GM12878 (cell line): ENCODE data around the gene OLFM2. TPM values are rescaled to one million over a fixed set of nuclear protein-coding genes. Genes with fewer than 3 reads are reported as not detected.

ENCODE experiments used
- ATAC-seq: fragments of 200-7000 bp; cut with Tn5 transposase; 3 replicates; pipeline ENCODE4 v1.9.1; 2020; ENCODE audit warnings: mild to moderate bottlenecking, moderate library complexity
- BruUV-seq: library from RNA; stranded (reverse); fragments of 400-500 nt; replicated peaks from 2 replicates; lab custom pipeline; 2021; lab: Mats Ljungman, UMichigan
- CTCF ChIA-PET: fragments of 300-600 bp; sonication (Branson Sonifier 250); formaldehyde crosslinking; extraction: SDS; loops from one replicate; lab custom pipeline; 2021; ENCODE audit warnings: inconsistent platforms; lab: Yijun Ruan, JAX
- POLR2A ChIA-PET: fragments of 350-600 bp; formaldehyde crosslinking; extraction: SDS; loops from one replicate; lab custom pipeline; 2021; ENCODE audit warnings: inconsistent platforms; lab: Charles Lee
- RAD21 ChIA-PET: fragments of 300-600 bp; sonication (Branson Sonifier 250); formaldehyde crosslinking; loops from one replicate; lab custom pipeline; 2023; ENCODE audit warnings: antibody characterized with exemption; ENCODE audit not compliant: unreplicated experiment; lab: Charles Lee
- SMC1A ChIA-PET: fragments of 300-600 bp; sonication (Branson Sonifier 250); formaldehyde crosslinking; loops from one replicate; lab custom pipeline; 2023; ENCODE audit not compliant: unreplicated experiment, uncharacterized antibody; lab: Charles Lee
- DNase-seq: peaks from one replicate; pipeline ENCODE4 v3.0.0-alpha.2; 2011; ENCODE audit warnings: low read depth, low spot score
- FAIRE-seq: peaks from 3 replicates; lab custom pipeline; 2011; peaks lifted over from hg19 to GRCh38; lab: Jason Lieb, UNC
- H2AFZ ChIP-seq: 2 replicates; pipeline ENCODE4 v1.6.0; 2011; ENCODE audit warnings: low read depth, low read length, control low read depth; ENCODE audit not compliant: control insufficient read depth
- H3K27ac ChIP-seq: 2 replicates; pipeline ENCODE4 v1.5.1; 2011; ENCODE audit warnings: control low read depth; ENCODE audit not compliant: control insufficient read depth, insufficient read depth
- H3K27me3 ChIP-seq, 2 experiments: replicated peaks in 1 of 2; 2 replicates each; pipeline versions ENCODE4 v1.6.0 to v1.6.1; 2011; ENCODE audit warnings: low read length in 1 of 2; ENCODE audit not compliant: control insufficient read depth in 2 of 2, insufficient read depth in 2 of 2
- H3K36me3 ChIP-seq, 2 experiments: 2 replicates each; pipeline ENCODE4 v1.5.1; 2011; ENCODE audit warnings: low read length in 1 of 2; ENCODE audit not compliant: control insufficient read depth in 2 of 2, insufficient read depth in 2 of 2
- H3K4me1 ChIP-seq: 2 replicates; pipeline ENCODE4 v1.6.1; 2011; ENCODE audit warnings: mild to moderate bottlenecking, low read length, moderate library complexity, mixed read lengths; ENCODE audit not compliant: control insufficient read depth, insufficient read depth
- H3K4me2 ChIP-seq: 2 replicates; pipeline ENCODE4 v1.6.0; 2011; ENCODE audit warnings: control low read depth; ENCODE audit not compliant: control insufficient read depth, insufficient read depth
- H3K4me3 ChIP-seq: fragments of 200-600 bp; sonication (generic); 2 replicates; pipeline ENCODE4 v1.5.1; 2016
- H3K79me2 ChIP-seq: 2 replicates; pipeline ENCODE4 v1.6.0; 2011; ENCODE audit warnings: low read length; ENCODE audit not compliant: control insufficient read depth, insufficient read depth
- H3K9ac ChIP-seq: 2 replicates; pipeline ENCODE4 v1.8.0; 2011; ENCODE audit warnings: low read length, control low read depth, mixed read lengths; ENCODE audit not compliant: control insufficient read depth, insufficient read depth
- H3K9me3 ChIP-seq: replicated peaks from 3 replicates; pipeline ENCODE4 v1.5.1; 2011; ENCODE audit warnings: mild to moderate bottlenecking, low read length; ENCODE audit not compliant: control insufficient read depth, insufficient read depth
- H4K20me1 ChIP-seq: 2 replicates; pipeline ENCODE4 v1.6.0; 2011; ENCODE audit not compliant: control insufficient read depth, insufficient read depth
- E2F4 ChIP-seq: IDR thresholded peaks from 2 replicates; pipeline ENCODE4 v1.6.1; 2012; ENCODE audit warnings: low read depth, low read length, improper control_type of control experiment
- NKRF ChIP-seq: fragments of 450-650 bp; conservative IDR thresholded peaks from 2 replicates; pipeline ENCODE4 v1.6.1; 2017; ENCODE audit warnings: mild to moderate bottlenecking, moderate library complexity
- TCF3 ChIP-seq: IDR thresholded peaks from 2 replicates; pipeline ENCODE4 v1.6.1; 2012; ENCODE audit warnings: low read depth, mild to moderate bottlenecking, low read length, borderline replicate concordance; ENCODE audit not compliant: insufficient read depth
- USF1 ChIP-seq: IDR thresholded peaks from 2 replicates; pipeline ENCODE4 v1.6.1; 2011; ENCODE audit warnings: borderline replicate concordance, low read depth, mild to moderate bottlenecking, moderate library complexity, mixed read lengths, low read length; ENCODE audit not compliant: insufficient read depth; ENCODE audit errors: extremely low read length
- ZBTB4 ChIP-seq: fragments of 450-650 bp; formaldehyde crosslinking; IDR thresholded peaks from 2 replicates; pipeline ENCODE4 v1.4.0; 2022; ENCODE audit warnings: mild to moderate bottlenecking, moderate library complexity
- ZNF274 ChIP-seq: IDR thresholded peaks from one replicate; pipeline ENCODE4 v1.8.0; 2011; ENCODE audit not compliant: insufficient read length, insufficient read depth
- WGBS: methylation state at CpG from one replicate; pipeline ENCODE4 v1.1.6; 2016; ENCODE audit warnings: low lambda C conversion rate; ENCODE audit not compliant: insufficient replicate concordance, insufficient coverage; ENCODE audit errors: missing lambda C conversion rate; 5-methylcytosine and 5-hydroxymethylcytosine counted together
- in situ Hi-C: fragments of 300-500 bp; cut with MboI; formaldehyde crosslinking; loops from 9 replicates; pipeline ENCODE4 v1.14.3; 2018; ENCODE audit warnings: mixed read lengths
- intact Hi-C: fragments of 100-400 bp; cut with micrococcal nuclease; formaldehyde crosslinking; loops from one replicate; pipeline ENCODE4 v1.14.2; 2022; ENCODE audit not compliant: unreplicated experiment
- polyA plus RNA-seq, 11 experiments: library from polyadenylated mRNA; depleted of rRNA in 4 of 11; unstranded in 6 of 11; stranded (reverse) in 5 of 11; fragments of >200 nt; fragmentation: Nextera tagmentation in 4 of 11; fragmentation: Illumina TruSeq in 1 of 11; extraction: Ambion mirVana in 4 of 11; extraction: Trizol in 1 of 11; gene quantifications; 1 replicate in 1 of 11; 2 replicates in 10 of 11; pipeline versions ENCODE4 v1.2.1 to v1.2.3, GENCODE V29; 2011 to 2016; ENCODE audit warnings: inconsistent platforms in 2 of 11, missing spikeins in 2 of 11, low read depth in 1 of 11
- total RNA-seq, 4 experiments: library from RNA; depleted of rRNA in 3 of 4; stranded (reverse); fragments of >200 nt in 3 of 4; fragmentation: Illumina TruSeq in 1 of 4; extraction: Trizol in 1 of 4; gene quantifications; 2 replicates each; pipeline versions ENCODE4 v1.2.1 to v1.2.3, GENCODE V29; 2013 to 2021

The OLFM2 gene
- total and polyA plus RNA-seq, 10 of the 15 experiments (the other 5 are each of a cell fraction or from before 2014, with no cell fraction given), result 0.07 to 3.5 (median 0.27) TPM; not detected in 5

GRCh38 chr19:9906475-9907087 is 29.7 kb downstream of the OLFM2 start (continued):
- TF ChIP-seq ZNF274 (no peak), TCF3 (no peak)
- TF ChIP-seq, all 136 proteins: peak for 0

- Histone ChIP-seq H2AFZ (no peak overlapping the region), H4K20me1 (no peaks in the 10 kb centered on the region), H3K79me2 (no peaks in the 10 kb centered on the region), H3K4me1 (no peaks in the 10 kb centered on the region), H3K9me3 (no peaks in the 10 kb centered on the region), H3K27ac (no peak overlapping the region), H3K9ac (no peak overlapping the region), H3K4me2 (no peak overlapping the region), H3K4me3 (no peak overlapping the region), H3K36me3 (no peaks in the 10 kb centered on the region), H3K27me3 (no peaks in the 10 kb centered on the region)
- SMC1A ChIA-PET, result no interaction called here
- DNase-seq, result no peak
- ATAC-seq, result no peak
- FAIRE-seq, result no peak
- in situ Hi-C loops, result no loop called here
- no peak for TF ChIP-seq NKRF
- TF ChIP-seq E2F4, result no peak
- no peak for TF ChIP-seq ZBTB4
- TF ChIP-seq USF1, result no peak
- intact Hi-C loops, result no loop called here
- WGBS, result 33% methylated on average over 5 of the region's 5 CpGs
- CTCF ChIA-PET, result no interaction called here
- RAD21 ChIA-PET, result no interaction called here
- no TSS peak for BruUV-seq
- POLR2A ChIA-PET, result no interaction called here
Observed at GRCh38 chr19:9903336-9903735, 33.0 kb downstream of the OLFM2 start.
